Measurements from ENCODE around the gene TAMM41.
"Not testable (repeated sequence)": the region's sequence is repeated elsewhere in the genome, so short reads cannot be mapped to it uniquely, and the experiment has no call there.

Gene TAMM41

DNA sequence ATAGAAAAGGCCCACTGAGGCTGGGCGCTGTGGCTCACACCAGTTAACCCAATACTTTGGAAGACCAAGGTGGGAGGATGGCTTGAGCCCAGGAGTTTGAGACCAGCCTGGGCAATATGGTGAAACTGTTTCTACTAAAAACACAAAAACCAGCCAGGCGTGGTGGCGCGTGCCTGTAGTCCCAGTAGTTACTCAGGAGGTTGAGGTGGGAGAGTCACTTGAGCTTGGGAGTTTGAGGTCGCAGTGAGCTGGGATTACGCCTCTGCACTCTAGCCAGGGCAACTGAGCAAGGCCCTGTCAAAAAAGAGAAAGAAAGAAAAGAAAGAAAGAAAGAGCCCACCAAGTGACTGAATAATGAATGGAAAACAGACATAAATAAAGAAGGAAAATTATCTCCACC lies 32.0 kb downstream of the TAMM41 start:
- DNase-seq, result no peak

DNA sequence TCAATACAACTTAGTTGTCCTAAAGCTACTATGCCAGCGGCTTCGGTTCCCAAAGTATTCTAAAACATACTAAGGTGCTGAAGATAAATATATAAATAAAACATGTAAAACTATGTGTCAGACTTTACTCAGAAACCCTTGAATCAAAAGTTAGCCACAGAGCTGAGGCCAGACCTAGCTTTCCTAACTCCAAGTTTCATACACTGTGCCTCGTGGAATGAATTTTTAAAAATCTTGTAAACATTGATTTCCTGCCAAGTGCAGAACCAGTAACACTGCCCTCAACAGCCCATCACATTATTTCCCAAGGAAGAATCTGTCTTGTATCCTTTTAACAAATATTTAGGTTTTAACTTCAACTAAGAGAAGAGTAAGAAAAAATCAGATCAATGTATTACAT lies 36.4 kb downstream of the TAMM41 start:
- no peak for DNase-seq

DNA sequence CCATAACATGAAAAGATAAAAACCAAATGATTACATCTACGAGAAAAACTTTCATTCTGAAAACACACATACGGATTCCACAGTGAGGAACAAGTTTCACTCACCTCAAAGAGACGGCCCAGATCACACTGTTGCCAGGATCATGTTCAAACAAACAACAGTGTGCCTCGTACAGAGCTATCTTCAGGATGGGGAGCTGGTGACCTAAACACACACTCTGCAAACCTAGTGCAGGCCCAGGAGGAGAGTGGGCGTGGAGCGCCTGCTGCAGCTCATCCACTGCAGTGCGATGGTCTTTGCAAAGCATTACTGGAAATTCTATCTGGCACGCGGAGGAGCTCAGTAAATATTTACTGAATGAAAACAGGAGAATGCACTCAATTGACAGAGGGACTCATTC lies 38.5 kb downstream of the TAMM41 start:
- DNase-seq, result no peak

DNA sequence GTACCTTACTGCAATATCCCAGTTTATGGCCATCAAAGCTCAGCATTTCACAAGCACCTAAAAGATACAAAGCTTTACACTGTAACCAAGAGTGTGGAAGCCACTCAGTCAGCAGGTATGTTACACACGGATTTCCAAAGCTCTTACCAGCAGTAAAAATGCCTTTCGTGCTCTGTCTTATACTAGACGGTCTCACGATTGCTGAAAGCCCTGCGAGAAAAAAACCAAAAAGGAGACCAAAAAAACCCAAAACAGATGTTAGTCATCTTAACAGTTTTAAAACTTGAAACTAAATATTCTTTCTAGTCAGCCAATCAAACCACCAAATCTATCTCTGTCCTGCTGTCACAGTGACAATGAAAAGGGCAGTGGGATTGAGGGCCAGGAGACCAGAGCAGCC lies 39.0 kb downstream of the TAMM41 start:
- DNase-seq, result no peak

DNA sequence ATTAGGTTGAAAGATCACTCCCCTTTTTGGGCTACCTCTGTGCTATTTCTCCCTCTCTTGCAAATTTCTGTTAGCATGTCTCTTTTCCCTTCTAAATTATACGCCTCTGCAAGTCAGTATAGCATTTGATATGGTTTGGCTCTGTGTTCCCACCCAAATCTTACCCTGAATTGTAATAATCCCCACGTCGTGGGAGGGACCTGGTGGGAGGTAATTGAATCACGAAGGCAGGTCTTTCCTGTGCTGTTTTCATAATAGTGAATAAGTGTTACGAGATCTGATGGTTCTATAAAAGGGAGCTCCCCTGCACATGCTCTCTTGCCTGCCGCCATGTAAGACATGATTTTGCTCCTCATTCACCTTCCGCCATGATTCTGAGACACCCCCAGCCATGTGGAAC lies 41.0 kb downstream of the TAMM41 start:
- DNase-seq, result no peak

DNA sequence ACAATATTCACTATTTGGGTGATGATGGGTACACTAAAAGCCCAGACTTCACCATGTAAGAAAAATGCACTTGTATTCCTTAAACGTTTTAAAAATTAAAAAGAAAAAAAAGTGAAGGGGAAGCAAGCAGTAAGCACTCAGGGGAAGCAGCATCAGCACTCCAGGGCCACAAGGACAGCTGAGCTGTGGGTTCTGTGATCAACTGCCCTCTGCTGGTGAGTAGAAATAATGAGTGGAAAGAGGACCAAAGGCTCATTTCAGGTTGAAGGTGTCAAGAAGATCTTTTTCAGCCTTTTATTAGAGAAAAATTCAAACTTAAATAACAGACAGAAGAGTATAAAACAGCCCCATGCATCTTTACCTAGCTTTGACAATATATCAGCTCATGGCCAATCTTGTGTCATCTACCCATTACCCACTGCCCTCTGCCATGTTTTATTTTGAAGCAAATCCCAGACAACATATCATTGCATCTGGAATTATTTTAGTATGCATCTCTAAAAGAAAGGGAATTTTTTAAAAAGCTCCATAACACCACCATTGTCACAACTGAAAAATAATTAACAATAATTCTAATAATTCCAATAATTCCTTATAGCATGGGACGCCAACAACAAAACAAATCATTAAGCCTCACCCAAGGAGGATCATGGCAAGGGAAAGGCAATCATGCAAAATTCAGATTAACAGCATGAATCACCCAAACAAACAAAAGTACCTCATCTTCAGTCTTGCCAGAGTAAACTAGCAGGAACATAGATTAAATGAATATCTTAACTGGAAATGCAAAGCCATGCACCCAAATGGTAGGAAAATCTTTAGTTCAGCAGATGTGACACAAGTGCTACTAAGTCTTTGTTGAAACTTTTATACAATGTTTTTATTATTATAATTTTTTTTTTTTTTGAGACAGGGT lies 42.5 kb downstream of the TAMM41 start:
- DNase-seq, result no peak

DNA sequence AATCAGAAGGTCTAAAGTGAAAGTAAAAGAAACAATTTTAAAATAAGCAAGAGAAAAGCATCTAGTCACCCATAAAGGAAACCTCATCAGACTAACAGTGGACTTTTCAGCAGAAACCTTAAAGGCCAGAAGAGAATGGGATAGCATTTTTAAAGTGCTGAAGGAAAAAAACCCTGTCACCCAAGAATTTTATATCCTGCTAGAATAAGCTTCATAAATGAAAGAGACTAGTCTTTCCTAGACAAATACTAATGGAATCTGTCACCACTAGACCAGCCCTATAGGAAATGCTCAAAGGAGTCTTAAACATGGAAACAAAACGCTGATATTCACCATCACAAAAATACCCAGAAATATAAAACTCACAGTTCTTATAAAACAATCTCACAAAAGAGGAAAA lies 46.9 kb downstream of the TAMM41 start:
- DNase-seq, result no peak

DNA sequence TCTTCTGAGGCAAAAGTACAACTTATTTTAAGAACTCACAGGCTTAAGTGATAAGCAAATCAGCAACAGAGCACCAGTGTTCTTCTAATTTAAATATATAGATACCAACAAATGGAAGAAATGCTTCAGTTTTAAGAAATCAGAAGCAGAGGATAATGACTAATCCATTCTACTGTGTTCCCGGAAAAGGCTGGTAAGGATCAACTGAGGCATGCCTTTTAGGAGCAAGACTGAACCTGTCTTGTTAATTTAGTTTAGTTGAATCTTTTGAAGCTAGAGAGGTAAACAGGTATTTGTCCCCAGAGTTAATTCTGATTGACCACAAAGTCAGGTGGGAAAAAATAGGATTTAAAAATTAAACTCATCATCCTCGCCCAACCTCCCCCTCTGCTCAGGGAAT lies 51.8 kb downstream of the TAMM41 start:
- no peak for DNase-seq

DNA sequence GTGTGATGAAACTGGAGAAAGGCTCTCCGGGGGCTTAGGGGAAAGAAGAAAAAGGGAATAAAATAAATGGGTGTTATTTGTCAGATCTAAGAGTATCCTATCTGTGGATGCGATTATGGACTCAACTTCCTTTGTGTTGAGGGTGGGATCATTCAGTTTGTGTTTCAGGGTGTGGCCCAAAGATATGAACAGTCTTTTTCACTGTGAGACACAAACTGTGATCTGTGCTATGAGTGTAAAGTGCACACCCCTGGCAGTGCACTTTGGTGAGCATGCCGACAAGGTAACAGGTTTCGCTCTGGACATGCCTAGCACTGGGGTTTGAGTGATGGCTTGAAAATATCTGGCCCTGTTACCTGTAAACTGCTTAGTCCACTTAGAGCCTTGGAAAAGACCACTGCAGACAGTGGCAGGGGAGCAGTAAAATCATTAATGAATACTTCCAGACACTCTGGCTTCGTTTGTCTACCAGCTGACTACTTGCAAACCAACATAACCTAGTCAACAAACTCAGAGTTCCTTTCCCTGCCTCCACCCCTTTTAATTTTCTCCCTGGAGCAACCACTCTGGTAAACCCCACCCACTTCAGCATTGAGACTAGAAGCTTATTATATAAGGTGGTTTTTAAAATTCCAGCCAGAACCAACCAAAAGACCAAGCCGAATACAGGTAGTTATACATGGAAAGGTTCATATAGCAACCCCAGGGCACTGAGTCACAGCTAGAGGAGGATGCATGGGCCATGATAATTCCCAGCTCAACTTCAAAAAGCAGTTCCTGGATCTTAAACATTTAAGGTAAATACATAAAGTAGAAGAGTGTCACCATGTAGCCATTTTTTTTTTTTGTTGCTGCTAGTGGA lies 55.1 kb downstream of the TAMM41 start:
- DNase-seq, result no peak

DNA sequence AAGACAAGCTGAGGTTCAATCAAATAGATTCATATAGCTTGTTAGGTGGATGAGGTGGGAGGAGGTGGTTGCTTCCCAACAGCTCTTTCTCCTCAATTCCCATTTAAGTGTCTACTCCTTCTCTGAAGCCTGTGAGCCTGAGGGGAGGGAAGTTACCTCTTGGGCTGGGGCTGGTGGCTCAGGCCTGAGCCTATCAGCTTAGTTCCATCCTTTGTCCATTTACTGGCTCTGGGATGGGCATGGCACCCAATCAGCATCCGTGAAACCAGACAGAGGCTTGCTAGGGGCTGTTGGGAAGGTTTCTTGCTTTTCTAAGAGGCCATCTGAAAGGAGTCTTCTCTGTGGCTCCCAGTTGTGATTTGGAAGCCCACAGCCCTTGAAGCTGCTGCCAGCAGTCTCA lies 57.3 kb downstream of the TAMM41 start:
- DNase-seq, result no peak

DNA sequence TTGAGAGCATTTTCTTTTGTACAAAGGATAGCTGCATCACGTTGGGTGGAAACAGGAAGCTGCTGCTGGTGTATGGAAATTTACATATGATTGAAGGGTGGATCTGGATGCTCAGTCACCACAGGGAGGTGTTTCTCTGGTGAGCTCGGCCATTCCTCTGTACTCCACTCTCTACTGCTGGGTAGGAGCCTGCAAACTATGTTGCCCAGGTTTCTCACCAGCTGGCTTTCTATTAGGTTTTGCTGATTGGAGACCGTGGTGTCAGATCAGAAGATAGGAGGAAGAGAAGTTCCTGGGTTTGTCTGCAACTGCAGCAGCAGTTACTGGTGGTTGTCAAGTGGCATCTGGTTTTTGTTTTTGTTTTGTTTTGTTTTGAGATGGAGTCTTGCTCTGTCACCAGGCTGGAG lies 61.7 kb downstream of the TAMM41 start:
- DNase-seq, result no peak

DNA sequence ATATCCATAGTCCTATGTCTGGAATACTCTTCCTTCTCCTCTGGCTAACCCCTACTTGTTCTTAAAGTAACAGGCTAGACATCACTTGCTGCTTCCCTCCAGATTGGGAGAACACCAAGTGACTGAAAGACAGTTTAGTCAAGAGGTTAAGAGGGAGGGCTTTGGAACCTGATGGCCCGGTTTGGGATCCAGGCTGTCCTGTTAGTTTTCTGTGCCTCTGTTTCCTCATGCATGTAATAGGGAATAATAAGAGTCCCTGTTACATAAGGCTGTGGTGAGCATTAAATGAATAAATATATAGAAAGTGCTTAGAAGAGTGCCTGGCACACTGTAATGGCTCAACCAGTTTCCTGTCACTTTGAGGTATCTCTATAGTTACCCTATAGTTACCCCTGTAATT lies 66.3 kb downstream of the TAMM41 start:
- DNase-seq, result no peak

DNA sequence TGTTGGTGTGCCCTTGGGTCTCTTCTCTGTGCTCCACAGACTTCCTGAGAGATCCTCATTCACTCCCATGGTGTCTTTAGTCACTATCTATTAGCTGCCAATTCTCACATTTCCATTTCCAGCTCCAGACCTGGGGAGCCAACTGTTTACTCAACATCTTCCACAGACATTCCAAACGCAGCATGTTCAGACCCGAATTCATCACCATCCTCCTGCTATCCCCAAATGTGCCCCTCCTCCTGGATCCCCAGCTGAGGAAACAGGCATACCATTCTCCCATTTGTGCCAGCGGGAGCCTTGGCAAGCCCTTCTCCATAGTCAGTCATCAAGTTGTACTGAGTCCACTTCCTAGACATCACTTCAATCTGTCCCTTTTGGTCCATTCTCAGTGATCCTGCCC lies 67.1 kb downstream of the TAMM41 start:
- DNase-seq, result no peak

DNA sequence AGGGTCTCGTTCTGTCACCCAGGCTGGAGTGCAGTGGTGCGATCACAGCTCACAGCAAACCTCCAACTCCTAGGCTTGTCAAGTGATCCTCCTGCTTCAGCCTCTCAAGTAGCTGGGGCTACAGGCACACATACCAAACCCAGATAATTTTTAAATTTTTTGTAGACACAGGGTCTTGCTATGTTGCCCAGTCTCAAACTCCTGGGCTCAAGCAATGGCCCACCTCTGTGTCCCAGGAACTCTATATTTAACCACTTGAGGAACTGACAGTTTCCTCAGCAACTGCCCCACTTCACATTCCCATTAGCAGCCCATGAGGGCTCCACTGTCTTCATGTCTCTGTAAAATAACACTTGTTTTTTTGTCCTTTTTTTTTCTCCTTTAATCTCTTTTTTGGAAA lies 68.4 kb downstream of the TAMM41 start:
- DNase-seq, result no peak

DNA sequence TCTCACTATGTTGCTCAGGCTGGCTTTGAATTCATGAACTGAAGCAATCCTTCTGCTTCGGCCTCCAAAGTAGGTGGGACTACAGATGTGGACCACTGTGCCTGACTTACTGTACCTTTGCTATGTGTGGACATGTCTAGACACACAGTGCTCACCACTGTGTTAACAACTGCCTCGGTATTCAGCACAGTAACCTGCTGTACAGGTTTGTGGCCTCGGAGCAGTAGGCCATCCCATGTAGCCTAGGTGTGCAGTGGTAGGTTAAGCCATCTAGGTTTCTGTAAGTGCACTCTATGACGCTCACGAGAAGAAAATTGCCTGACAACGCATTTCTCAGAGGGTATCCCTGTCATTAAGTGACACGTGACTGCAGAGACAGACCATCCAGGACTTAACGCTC lies 70.3 kb downstream of the TAMM41 start:
- DNase-seq, result no peak

DNA sequence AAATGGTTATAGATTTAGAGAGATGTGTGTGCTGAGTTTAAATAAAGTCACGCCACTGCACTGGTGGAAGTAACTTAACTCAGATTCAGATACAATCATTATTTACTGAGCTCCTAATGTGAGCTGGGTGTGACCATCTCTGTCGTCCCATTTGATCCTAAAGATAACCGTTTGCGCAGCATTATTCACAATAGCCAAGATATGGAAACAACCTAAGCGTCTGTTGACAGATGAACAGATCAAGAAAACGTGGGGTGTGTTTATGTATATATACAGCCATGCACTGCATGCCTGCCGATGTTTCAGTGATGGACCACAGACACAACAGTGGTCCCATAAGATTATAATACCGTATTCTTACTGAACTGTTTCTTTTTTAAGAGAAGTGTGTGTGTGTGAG lies 71.2 kb downstream of the TAMM41 start:
- no peak for DNase-seq

DNA sequence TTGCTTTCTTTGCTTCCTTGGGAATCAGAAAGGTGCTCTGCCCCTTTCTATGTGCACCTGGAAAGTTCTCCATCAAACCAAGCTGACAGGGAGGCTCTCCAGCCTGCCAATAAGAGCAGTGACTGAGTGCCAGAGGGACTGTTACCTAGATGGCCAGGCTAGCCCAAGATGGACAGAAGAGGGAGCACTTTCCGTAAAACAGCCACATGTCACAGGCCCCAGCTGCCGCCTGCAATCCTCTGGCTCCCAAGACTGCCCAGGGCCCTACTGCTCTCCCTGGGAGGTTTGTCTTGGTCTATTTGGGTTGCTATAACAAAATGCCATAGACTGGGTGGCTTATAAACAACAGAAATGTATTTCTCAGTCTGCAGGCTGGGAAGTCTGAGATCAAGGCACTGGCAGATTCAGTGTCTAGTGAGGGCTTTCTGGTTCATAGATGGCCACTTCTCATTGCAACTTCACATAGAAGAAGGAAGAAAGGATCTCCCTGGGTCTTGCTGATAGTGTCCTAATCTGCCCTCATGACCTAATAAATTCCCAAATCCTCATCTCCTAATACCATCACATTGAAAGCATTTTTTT lies 72.3 kb downstream of the TAMM41 start:
- DNase-seq, result peak; percentile 23

DNA sequence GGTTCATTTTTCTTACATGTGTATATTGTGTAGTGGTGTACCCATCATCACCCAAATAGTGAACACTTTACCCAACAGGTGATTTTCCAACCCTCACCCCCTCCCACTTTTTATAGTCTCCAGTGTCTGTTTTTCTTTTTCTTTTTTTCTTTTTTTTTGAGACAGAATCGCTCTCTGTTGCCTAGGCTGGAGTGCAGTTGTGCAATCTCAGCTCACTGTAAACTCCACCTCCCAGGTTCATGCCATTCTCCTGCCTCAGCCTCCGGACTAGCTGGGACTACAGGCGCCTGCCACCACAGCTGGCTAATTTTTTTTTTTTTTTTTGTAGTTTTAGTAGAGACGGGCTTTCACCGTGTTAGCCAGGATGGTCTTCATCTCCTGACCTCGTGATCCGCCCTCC lies 74.8 kb downstream of the TAMM41 start:
- not testable (repeated sequence) for DNase-seq

DNA sequence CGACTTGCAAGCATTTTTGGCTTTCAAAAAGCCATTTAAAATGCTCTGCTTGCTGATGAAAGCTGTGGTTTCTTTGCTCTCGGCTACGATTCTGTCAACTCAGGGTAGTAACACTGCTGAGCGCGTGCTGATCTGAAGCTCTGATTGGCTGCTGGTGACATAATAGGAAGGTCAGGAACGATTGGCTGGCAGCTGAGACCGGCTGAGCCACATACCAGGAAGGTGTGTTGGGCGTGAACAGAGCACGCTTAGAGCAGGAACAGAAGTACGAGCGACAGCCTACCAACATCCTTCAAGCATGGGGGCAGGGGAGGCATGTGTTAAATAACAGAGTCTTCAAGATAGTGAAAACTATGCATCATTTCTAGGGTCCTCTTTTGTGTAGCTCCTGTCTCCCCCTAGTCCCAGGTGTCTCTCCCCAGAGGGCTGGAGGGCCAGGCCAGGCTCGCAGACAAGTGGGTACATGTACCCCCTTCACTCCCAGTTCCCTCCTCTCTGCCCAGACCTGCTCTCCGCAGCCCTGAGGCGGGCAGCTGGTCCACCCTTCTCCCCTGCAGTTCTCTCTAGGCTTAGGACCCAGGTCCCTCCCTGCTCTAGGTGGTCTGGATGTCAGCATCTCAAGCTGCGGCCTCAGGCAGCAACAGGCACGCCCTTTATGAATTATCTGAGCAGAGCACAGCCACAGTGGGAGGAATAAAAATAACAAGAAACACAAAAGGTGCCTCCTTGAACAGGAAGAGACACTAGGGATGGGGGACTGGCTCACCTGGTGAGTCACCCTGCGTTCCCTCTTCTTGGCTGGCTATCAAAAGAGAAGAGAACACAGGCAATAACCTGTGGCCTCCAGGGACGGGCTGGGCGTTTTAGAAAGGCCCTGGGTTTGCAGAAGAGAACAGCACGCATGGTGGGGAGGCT lies 76.0 kb downstream of the TAMM41 start:
- DNase-seq, result peak; percentile 58

DNA sequence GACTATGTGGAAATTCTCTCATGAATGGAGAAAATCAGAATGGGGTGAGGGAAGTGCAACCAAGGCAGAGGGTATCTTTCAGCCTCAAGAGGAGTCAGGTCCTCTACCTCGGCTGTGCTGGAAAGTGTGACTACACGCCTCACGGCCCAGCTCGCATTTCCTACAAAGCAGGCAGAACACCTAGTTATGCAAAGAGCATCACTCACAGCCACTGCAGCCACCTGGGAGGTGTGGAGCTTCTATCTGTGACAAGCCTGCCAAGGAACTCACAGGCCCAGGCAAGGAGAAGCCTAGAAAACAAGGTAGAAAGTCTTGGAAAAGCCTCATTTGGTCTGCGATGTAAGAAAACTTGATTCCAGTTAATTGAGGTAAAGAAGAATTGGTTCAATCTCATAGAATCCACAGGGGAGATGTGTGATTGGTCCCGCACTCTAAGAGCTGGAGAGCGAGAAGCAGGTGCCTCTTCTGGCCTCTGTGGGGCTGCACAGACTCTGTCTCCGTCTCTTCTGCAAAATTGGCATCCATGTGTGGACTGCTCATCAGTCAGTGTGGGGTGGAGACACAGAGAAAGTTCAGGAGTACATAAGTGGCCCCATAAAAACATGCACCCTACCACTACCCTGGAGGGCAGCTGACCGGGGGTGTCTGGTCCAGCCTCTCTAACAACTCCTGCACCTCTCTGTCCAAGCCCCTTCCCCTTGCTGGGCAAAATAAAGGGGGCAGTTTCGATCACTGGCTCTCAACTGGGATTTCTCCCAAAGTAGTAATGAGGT lies 76.8 kb downstream of the TAMM41 start:
- DNase-seq, result no peak

DNA sequence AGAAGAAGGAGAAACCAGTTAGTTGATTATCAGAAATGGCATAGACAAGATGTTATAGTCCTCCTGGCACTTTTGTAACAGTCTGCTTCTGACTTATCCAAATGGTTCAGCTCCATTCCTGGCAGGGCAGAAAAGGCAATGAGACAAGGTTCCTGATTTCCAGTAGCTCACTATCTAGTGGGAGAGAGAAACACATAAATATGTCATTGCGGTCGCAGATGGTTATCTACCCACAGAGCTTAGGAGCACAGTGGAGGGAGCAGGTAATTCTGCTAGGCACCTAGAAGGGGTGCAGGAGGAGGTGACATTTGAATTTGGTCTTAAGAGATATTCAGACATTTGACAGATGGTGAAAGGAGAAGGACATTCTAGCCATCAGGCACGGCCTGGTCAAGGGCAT lies 78.1 kb downstream of the TAMM41 start:
- no peak for DNase-seq

DNA sequence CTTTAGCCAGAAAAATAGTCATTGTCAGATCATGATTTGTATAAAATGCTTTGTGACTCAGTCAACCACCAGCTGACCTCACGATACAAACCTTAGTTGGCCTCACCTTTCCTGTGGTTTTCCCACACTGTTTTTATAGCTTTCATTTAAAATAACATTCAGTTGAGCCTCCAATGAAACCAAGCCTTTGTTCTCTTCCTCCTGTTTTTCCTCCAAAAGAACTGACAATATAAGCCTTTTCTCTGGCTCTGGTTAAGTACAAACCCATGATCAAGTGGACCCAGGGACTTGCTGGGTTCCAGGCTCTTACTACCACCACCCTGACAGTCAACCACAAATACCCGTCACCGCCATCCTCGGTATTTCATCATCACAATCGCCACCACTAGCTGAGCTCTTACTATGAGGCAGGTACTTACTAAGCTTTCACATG lies 81.7 kb downstream of the TAMM41 start:
- no peak for DNase-seq
